K562 (cell line): ENCODE measurements around the gene CENPP. TPM values are rescaled to one million over a fixed set of nuclear protein-coding genes. Genes with fewer than 3 reads are reported as not detected.

ENCODE experiments used
- microRNA-seq: library from miRNA; unstranded; fragments of <30 nt; microRNA quantifications from one replicate; pipeline ENCODE4, GENCODE V29; 2018; ENCODE audit warnings: borderline microRNAs expressed
- polyA plus RNA-seq, 8 experiments: library from polyadenylated mRNA; depleted of rRNA in 4 of 8; stranded (reverse) in 5 of 8; unstranded in 3 of 8; fragments of >200 nt; fragmentation: Nextera tagmentation in 2 of 8; fragmentation: Illumina TruSeq in 1 of 8; extraction: Ambion mirVana in 2 of 8; extraction: Trizol in 1 of 8; gene quantifications; 2 replicates each; pipeline versions ENCODE4 v1.2.1 to v1.2.3, GENCODE V29; 2011 to 2014; ENCODE audit warnings: inconsistent platforms in 1 of 8, missing spikeins in 1 of 8
- small RNA-seq: library from RNA; depleted of rRNA; stranded (forward); fragments of <200 nt; gene quantifications from one replicate; pipeline ENCODE3, GENCODE V24; 2014
- total RNA-seq, 7 experiments: library from RNA; depleted of rRNA in 6 of 7; stranded (reverse); fragments of >200 nt in 6 of 7; fragmentation: Illumina TruSeq in 2 of 7; extraction: Trizol in 2 of 7; gene quantifications; 2 replicates each; pipeline versions ENCODE4 v1.2.1 to v1.2.3, GENCODE V29; 2011 to 2021; ENCODE audit warnings: low replicate concordance in 1 of 7

CENPP gene
- total and polyA plus RNA-seq, 9 of the 15 experiments (the other 6 are each of a cell fraction or from before 2014, with no cell fraction given) = 8.0 to 28.5 (median 17.9) TPM

Small RNA genes within 50 kb of the gene (microRNA-seq; reads per million reads assigned to microRNA genes)
- gene MIR3651 (1.9 reads per million, percentile 26 among the genes with 10 or more reads in this experiment), gene MIR4670 (not detected)

Small RNA genes within 50 kb of the gene (small RNA-seq; reads per million reads assigned to genes)
- gene AL157827.1 (not detected), gene MIR3651 (not detected), gene MIR4670 (not detected), gene SNORA84 (1.1 reads per million, percentile 63 among the genes with 10 or more reads in this experiment)

Other genes starting within 250 kb of the CENPP start
- gene SPTLC1, start 210.5 kb upstream of the CENPP start, total RNA-seq (2014; rRNA removed) = 65.1 and 70.3 TPM in 2 replicates
- gene SPTLC1, start 210.5 kb upstream of the CENPP start, total RNA-seq (2014; rRNA removed; fragmentation: Illumina TruSeq; extraction: Trizol) = 84.5 and 90.3 TPM in 2 replicates
- gene SPTLC1, start 210.5 kb upstream of the CENPP start, total RNA-seq (2015; rRNA removed; fragmentation: Illumina TruSeq; extraction: Trizol) = 76.6 and 84.5 TPM in 2 replicates
- gene SPTLC1, start 210.5 kb upstream of the CENPP start, total RNA-seq (2021) = 58.8 and 67.0 TPM in 2 replicates
- 78.2 and 95.3 TPM in 2 replicates for gene SPTLC1, start 210.5 kb upstream of the CENPP start, polyA plus RNA-seq (2011; rRNA removed)
- 77.9 and 101 TPM in 2 replicates for gene SPTLC1, start 210.5 kb upstream of the CENPP start, polyA plus RNA-seq (2014; fragmentation: Illumina TruSeq; extraction: Trizol)
- gene SPTLC1, start 210.5 kb upstream of the CENPP start, polyA plus RNA-seq (2014; fragmentation: Nextera tagmentation; extraction: Ambion mirVana) = 100 to 1,000 TPM; 109 to 125 TPM
- gene SPTLC1, start 210.5 kb upstream of the CENPP start, polyA plus RNA-seq (2014; rRNA removed) = 77.9 and 83.2 TPM in 2 replicates
- 240 and 256 TPM in 2 replicates for gene IARS1, start 32.3 kb upstream of the CENPP start, total RNA-seq (2014; rRNA removed)
- gene IARS1, start 32.3 kb upstream of the CENPP start, total RNA-seq (2014; rRNA removed; fragmentation: Illumina TruSeq; extraction: Trizol) = 371 and 390 TPM in 2 replicates
- 254 and 275 TPM in 2 replicates for gene IARS1, start 32.3 kb upstream of the CENPP start, total RNA-seq (2015; rRNA removed; fragmentation: Illumina TruSeq; extraction: Trizol)
- 216 and 234 TPM in 2 replicates for gene IARS1, start 32.3 kb upstream of the CENPP start, total RNA-seq (2021)
- 124 and 133 TPM in 2 replicates for gene IARS1, start 32.3 kb upstream of the CENPP start, polyA plus RNA-seq (2011; rRNA removed)
- gene IARS1, start 32.3 kb upstream of the CENPP start, polyA plus RNA-seq (2014; fragmentation: Illumina TruSeq; extraction: Trizol) = 228 and 249 TPM in 2 replicates
- gene IARS1, start 32.3 kb upstream of the CENPP start, polyA plus RNA-seq (2014; fragmentation: Nextera tagmentation; extraction: Ambion mirVana) = 100 to 1,000 TPM; 119 to 224 TPM
- 147 and 158 TPM in 2 replicates for gene IARS1, start 32.3 kb upstream of the CENPP start, polyA plus RNA-seq (2014; rRNA removed)
- 46.9 and 51.3 TPM in 2 replicates for gene NOL8, start 603 bp upstream of the CENPP start, total RNA-seq (2014; rRNA removed)
- 57.1 and 64.7 TPM in 2 replicates for gene NOL8, start 603 bp upstream of the CENPP start, total RNA-seq (2014; rRNA removed; fragmentation: Illumina TruSeq; extraction: Trizol)
- gene NOL8, start 603 bp upstream of the CENPP start, total RNA-seq (2015; rRNA removed; fragmentation: Illumina TruSeq; extraction: Trizol) = 57.4 and 64.8 TPM in 2 replicates
- 51.5 and 55.0 TPM in 2 replicates for gene NOL8, start 603 bp upstream of the CENPP start, total RNA-seq (2021)
- 41.3 and 51.9 TPM in 2 replicates for gene NOL8, start 603 bp upstream of the CENPP start, polyA plus RNA-seq (2011; rRNA removed)
- 66.0 and 88.8 TPM in 2 replicates for gene NOL8, start 603 bp upstream of the CENPP start, polyA plus RNA-seq (2014; fragmentation: Illumina TruSeq; extraction: Trizol)
- 10 to 100 TPM; 83.4 to 91.5 TPM for gene NOL8, start 603 bp upstream of the CENPP start, polyA plus RNA-seq (2014; fragmentation: Nextera tagmentation; extraction: Ambion mirVana)
- gene NOL8, start 603 bp upstream of the CENPP start, polyA plus RNA-seq (2014; rRNA removed) = 58.7 and 62.5 TPM in 2 replicates
- gene OGN, start 78.6 kb downstream of the CENPP start, total RNA-seq (2014; rRNA removed) = not detected in 2 replicates
- gene OGN, start 78.6 kb downstream of the CENPP start, total RNA-seq (2014; rRNA removed; fragmentation: Illumina TruSeq; extraction: Trizol) = not detected in 2 replicates
- not detected in 2 replicates for gene OGN, start 78.6 kb downstream of the CENPP start, total RNA-seq (2015; rRNA removed; fragmentation: Illumina TruSeq; extraction: Trizol)
- gene OGN, start 78.6 kb downstream of the CENPP start, total RNA-seq (2021) = 0.07 and 0.16 TPM in 2 replicates
- gene OGN, start 78.6 kb downstream of the CENPP start, polyA plus RNA-seq (2011; rRNA removed) = not detected in 2 replicates
- gene OGN, start 78.6 kb downstream of the CENPP start, polyA plus RNA-seq (2014; fragmentation: Illumina TruSeq; extraction: Trizol) = not detected in 2 replicates
- under 1 TPM in 1 of 2 experiments, not detected in 1; 0.17 TPM for gene OGN, start 78.6 kb downstream of the CENPP start, polyA plus RNA-seq (2014; fragmentation: Nextera tagmentation; extraction: Ambion mirVana)
- not detected in 2 replicates for gene OGN, start 78.6 kb downstream of the CENPP start, polyA plus RNA-seq (2014; rRNA removed)
- not detected in 2 replicates for gene OMD, start 98.5 kb downstream of the CENPP start, total RNA-seq (2014; rRNA removed)
- gene OMD, start 98.5 kb downstream of the CENPP start, total RNA-seq (2014; rRNA removed; fragmentation: Illumina TruSeq; extraction: Trizol) = not detected in 2 replicates
- gene OMD, start 98.5 kb downstream of the CENPP start, total RNA-seq (2015; rRNA removed; fragmentation: Illumina TruSeq; extraction: Trizol) = not detected in 2 replicates
- not detected in 2 replicates for gene OMD, start 98.5 kb downstream of the CENPP start, total RNA-seq (2021)
- gene OMD, start 98.5 kb downstream of the CENPP start, polyA plus RNA-seq (2011; rRNA removed) = not detected in 2 replicates
- not detected in 2 replicates for gene OMD, start 98.5 kb downstream of the CENPP start, polyA plus RNA-seq (2014; fragmentation: Illumina TruSeq; extraction: Trizol)
- gene OMD, start 98.5 kb downstream of the CENPP start, polyA plus RNA-seq (2014; fragmentation: Nextera tagmentation; extraction: Ambion mirVana) = under 1 TPM in 1 of 2 experiments, not detected in 1; 0.21 TPM
- gene OMD, start 98.5 kb downstream of the CENPP start, polyA plus RNA-seq (2014; rRNA removed) = not detected in 2 replicates
- gene ASPN, start 156.6 kb downstream of the CENPP start, total RNA-seq (2014; rRNA removed) = not detected in 2 replicates
- gene ASPN, start 156.6 kb downstream of the CENPP start, total RNA-seq (2014; rRNA removed; fragmentation: Illumina TruSeq; extraction: Trizol) = not detected in 2 replicates
- not detected in 2 replicates for gene ASPN, start 156.6 kb downstream of the CENPP start, total RNA-seq (2015; rRNA removed; fragmentation: Illumina TruSeq; extraction: Trizol)
- not detected in 2 replicates for gene ASPN, start 156.6 kb downstream of the CENPP start, total RNA-seq (2021)
- not detected in 2 replicates for gene ASPN, start 156.6 kb downstream of the CENPP start, polyA plus RNA-seq (2011; rRNA removed)
- gene ASPN, start 156.6 kb downstream of the CENPP start, polyA plus RNA-seq (2014; fragmentation: Illumina TruSeq; extraction: Trizol) = not detected in 2 replicates
- under 1 TPM; 0.03 to 0.07 TPM for gene ASPN, start 156.6 kb downstream of the CENPP start, polyA plus RNA-seq (2014; fragmentation: Nextera tagmentation; extraction: Ambion mirVana)
- not detected in 2 replicates for gene ASPN, start 156.6 kb downstream of the CENPP start, polyA plus RNA-seq (2014; rRNA removed)
- gene ECM2, start 210.0 kb downstream of the CENPP start, total RNA-seq (2014; rRNA removed) = not detected in 2 replicates
- gene ECM2, start 210.0 kb downstream of the CENPP start, total RNA-seq (2014; rRNA removed; fragmentation: Illumina TruSeq; extraction: Trizol) = not detected in 2 replicates
- gene ECM2, start 210.0 kb downstream of the CENPP start, total RNA-seq (2015; rRNA removed; fragmentation: Illumina TruSeq; extraction: Trizol) = not detected in 2 replicates
- not detected in 2 replicates for gene ECM2, start 210.0 kb downstream of the CENPP start, total RNA-seq (2021)
- gene ECM2, start 210.0 kb downstream of the CENPP start, polyA plus RNA-seq (2011; rRNA removed) = not detected in 2 replicates
- not detected in 2 replicates for gene ECM2, start 210.0 kb downstream of the CENPP start, polyA plus RNA-seq (2014; fragmentation: Illumina TruSeq; extraction: Trizol)
- under 1 TPM; 0.03 to 0.07 TPM for gene ECM2, start 210.0 kb downstream of the CENPP start, polyA plus RNA-seq (2014; fragmentation: Nextera tagmentation; extraction: Ambion mirVana)
- gene ECM2, start 210.0 kb downstream of the CENPP start, polyA plus RNA-seq (2014; rRNA removed) = not detected in 2 replicates